GM10266 (cell line): ENCODE results near the gene ACO1.

Experiments
- DNase-seq: peaks from one replicate; pipeline ENCODE4 v3.0.0; 2012; ENCODE audit errors: extremely low spot score
- CTCF ChIP-seq: IDR thresholded peaks from 2 replicates; pipeline ENCODE4 v1.5.1; 2012; ENCODE audit warnings: mild to moderate bottlenecking, low read depth; ENCODE audit not compliant: control insufficient read depth, insufficient read depth; ENCODE audit errors: missing control alignments

Gene ACO1

GRCh38 chr9:32427111-32427873, 42.8 kb downstream of the ACO1 start:
- DNase-seq, result no peak
- no peak for TF ChIP-seq CTCF

GRCh38 chr9:32430720-32431119, 46.3 kb downstream of the ACO1 start:
- DNase-seq, result no peak
- no peak for TF ChIP-seq CTCF

GRCh38 chr9:32431196-32431595, 46.8 kb downstream of the ACO1 start:
- no peak for DNase-seq
- no peak for TF ChIP-seq CTCF

- TF ChIP-seq CTCF, result peak; percentile 40
- peak; percentile 21 for DNase-seq
These were observed 47.6 kb downstream of the ACO1 start for GRCh38 chr9:32431940-32432555.

- no peak for TF ChIP-seq CTCF
- no peak for DNase-seq
These were observed 50.4 kb downstream of the ACO1 start for GRCh38 chr9:32434892-32435291.

- no peak for DNase-seq
- no peak for TF ChIP-seq CTCF
These were observed 57.2 kb downstream of the ACO1 start for GRCh38 chr9:32441678-32442077.

GRCh38 chr9:32442433-32442832, 58.0 kb downstream of the ACO1 start:
- no peak for DNase-seq
- no peak for TF ChIP-seq CTCF
